Measurements from ENCODE around the gene FCRLB. TPM values are rescaled to one million over a fixed set of nuclear protein-coding genes. Genes with fewer than 3 reads are reported as not detected.

Gene FCRLB
- total and polyA plus RNA-seq, 9 of the 15 experiments (the other 6 are each of a cell fraction or from before 2014, with no cell fraction given), result 0.20 to 4.6 (median 1.3) TPM

DNA sequence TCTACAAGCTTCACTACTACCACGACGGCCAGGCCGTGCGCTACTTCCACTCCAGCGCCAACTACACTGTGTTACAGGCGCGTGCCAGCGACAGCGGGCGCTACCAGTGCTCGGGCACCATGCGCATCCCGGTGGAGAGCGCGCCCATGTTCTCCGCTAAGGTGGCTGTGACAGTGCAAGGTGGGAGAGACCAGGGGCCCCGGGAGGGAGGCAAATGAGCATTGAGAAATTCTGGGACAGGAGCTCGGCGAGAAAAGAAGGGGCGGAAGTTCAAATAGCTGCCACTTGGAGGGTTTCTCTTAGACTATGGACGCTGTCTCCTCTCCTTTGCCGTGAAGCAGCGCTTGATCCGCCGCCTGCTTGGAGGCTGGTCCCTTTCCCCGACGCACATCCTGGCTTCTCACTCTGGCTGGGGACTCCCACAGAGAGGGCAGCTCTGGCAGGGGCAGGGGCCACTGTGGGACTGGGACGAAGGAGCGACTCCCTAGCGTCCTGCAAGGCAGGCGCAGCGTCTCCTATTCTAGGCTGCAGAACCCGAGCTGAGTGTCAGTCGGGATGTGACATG, 4.6 kb downstream of the FCRLB start (continued):
- TF ChIP-seq HNRNPUL1 (IDR thresholded peaks at IDR 0.05; ENCODE audit: low read length) (no peak), RAD51 (IDR thresholded peaks at IDR 0.05; ENCODE audit: borderline replicate concordance, low read depth) (no peak), CUX1 (CRISPR knock-in tag; IDR thresholded peaks at IDR 0.05) (no peak), RAD21 (CRISPR knock-in tag; conservative IDR thresholded peaks at IDR 0.05 in 1 of 2, IDR thresholded peaks at IDR 0.05 in 1 of 2) (peak in 1 of 2 experiments; percentile 3; a peak in 1 of 4 replicates), ZNF551 (CRISPR knock-in tag; IDR thresholded peaks at IDR 0.05) (no peak), EHMT2 (IDR thresholded peaks at IDR 0.05) (no peak), MGA (IDR thresholded peaks at IDR 0.05) (no peak)
- TF ChIP-seq, protein P1, sequence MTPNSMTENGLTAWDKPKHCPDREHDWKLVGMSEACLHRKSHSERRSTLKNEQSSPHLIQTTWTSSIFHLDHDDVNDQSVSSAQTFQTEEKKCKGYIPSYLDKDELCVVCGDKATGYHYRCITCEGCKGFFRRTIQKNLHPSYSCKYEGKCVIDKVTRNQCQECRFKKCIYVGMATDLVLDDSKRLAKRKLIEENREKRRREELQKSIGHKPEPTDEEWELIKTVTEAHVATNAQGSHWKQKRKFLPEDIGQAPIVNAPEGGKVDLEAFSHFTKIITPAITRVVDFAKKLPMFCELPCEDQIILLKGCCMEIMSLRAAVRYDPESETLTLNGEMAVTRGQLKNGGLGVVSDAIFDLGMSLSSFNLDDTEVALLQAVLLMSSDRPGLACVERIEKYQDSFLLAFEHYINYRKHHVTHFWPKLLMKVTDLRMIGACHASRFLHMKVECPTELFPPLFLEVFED (CRISPR knock-in tag; conservative IDR thresholded peaks at IDR 0.05), result peak; percentile 64; the same call in 1 of the 2 replicates

Measured in K562 (cell line).